Measurements from ENCODE around the gene CADM3. TPM values are rescaled to one million over a fixed set of nuclear protein-coding genes. Genes with fewer than 3 reads are reported as not detected.

The CADM3 gene
- total and polyA plus RNA-seq, 2 experiments from 2014 or later: 2.0 to 4.4 TPM

GRCh38 chr1:159177272-159177907, 6.0 kb downstream of the CADM3 start:
- Histone ChIP-seq H3K9me2 (ENCODE audit: insufficient read depth) (no peaks in the 10 kb centered on the region), H2AFZ (no peak overlapping the region), H3K36me3 (ENCODE audit: insufficient read depth) (no peaks in the 10 kb centered on the region), H3F3A (replicated peaks; ENCODE audit: low read depth) (no peaks in the 10 kb centered on the region), H3K27me3 (ENCODE audit: insufficient read depth) (no peaks in the 10 kb centered on the region), H4K20me1 (replicated peaks; ENCODE audit: insufficient read depth) (peaks cover 20% of the 10 kb centered on the region), H3K4me2 (no peak overlapping the region), H3K4me1 (ENCODE audit: insufficient read depth) (peaks cover 9% of the 10 kb centered on the region; the same call in 1 of the 2 replicates), H3K27ac (ENCODE audit: low read depth) (no peak overlapping the region), H3K4me3 (no peak overlapping the region), H3K79me2 (replicated peaks; ENCODE audit: insufficient read depth) (peaks cover 4% of the 10 kb centered on the region; the same call in 1 of the 2 replicates)
- Mint-ChIP-seq H3K36me3 (ENCODE audit: low read depth) (no peaks in the 10 kb centered on the region), H3K27me3 (ENCODE audit: insufficient read depth, low read depth, poor library complexity) (peaks cover 2% of the 10 kb centered on the region), H3K4me3 (no peak overlapping the region; the same call in 2 of the 3 replicates), H3K27ac (no peak overlapping the region), H3K4me1 (peaks cover 22% of the 10 kb centered on the region), H3K9me3 (no peaks in the 10 kb centered on the region)
- ATAC-seq (peak; percentile 38), DNase-seq (ENCODE audit: low spot score) (peak; percentile 94)
- TF ChIP-seq CTCF (conservative IDR thresholded peaks at IDR 0.05; ENCODE audit: low read depth in 2 of 2): no peak
- no peak for TF ChIP-seq JUNB (IDR thresholded peaks at IDR 0.05; ENCODE audit: unreplicated experiment)
- TF ChIP-seq STAT1 (IDR thresholded peaks at IDR 0.05; ENCODE audit: unreplicated experiment): no peak
- TF ChIP-seq ZNF331 (CRISPR knock-in tag; IDR thresholded peaks at IDR 0.05; ENCODE audit: low read depth): peak; percentile 55; the same call in 1 of the 2 replicates
- TF ChIP-seq ETS1 (IDR thresholded peaks at IDR 0.05): no peak
- TF ChIP-seq POLR2AphosphoS5 (IDR thresholded peaks at IDR 0.05; ENCODE audit: low read depth): no peak
- peak; percentile 68 for TF ChIP-seq CREB1 (CRISPR knock-in tag; IDR thresholded peaks at IDR 0.05; ENCODE audit: low read depth)
- TF ChIP-seq EZH2phosphoT487 (IDR thresholded peaks at IDR 0.05; ENCODE audit: unreplicated experiment): no peak
- TF ChIP-seq ZNF462 (CRISPR knock-in tag; IDR thresholded peaks at IDR 0.05): 0 out of 2 replicates have a peak, but pooled peaks have one; percentile 11
- peak; percentile 99 for TF ChIP-seq REST (IDR thresholded peaks at IDR 0.05; ENCODE audit: unreplicated experiment)
- TF ChIP-seq ZNF114 (CRISPR knock-in tag; IDR thresholded peaks at IDR 0.05): peak; percentile 81; the same call in 1 of the 2 replicates
- TF ChIP-seq NANOG (IDR thresholded peaks at IDR 0.05; ENCODE audit: borderline replicate concordance): no peak
- TF ChIP-seq EZH2 (IDR thresholded peaks at IDR 0.05; ENCODE audit: low read depth, unreplicated experiment): no peak
